ENCODE measurements around the gene CPNE6.

- TF ChIP-seq CTCF (IDR thresholded peaks at IDR 0.05; ENCODE audit: low read length) (no peak), EZH2 (IDR thresholded peaks at IDR 0.05; ENCODE audit: borderline replicate concordance, low read length) (no peak)
Observed at GRCh38 chr14:24106672-24107271, 35.4 kb downstream of the CPNE6 start.

Data from OCI-LY1 (cell line).